ENCODE data around the gene KRT7.

The KRT7 gene

DNA sequence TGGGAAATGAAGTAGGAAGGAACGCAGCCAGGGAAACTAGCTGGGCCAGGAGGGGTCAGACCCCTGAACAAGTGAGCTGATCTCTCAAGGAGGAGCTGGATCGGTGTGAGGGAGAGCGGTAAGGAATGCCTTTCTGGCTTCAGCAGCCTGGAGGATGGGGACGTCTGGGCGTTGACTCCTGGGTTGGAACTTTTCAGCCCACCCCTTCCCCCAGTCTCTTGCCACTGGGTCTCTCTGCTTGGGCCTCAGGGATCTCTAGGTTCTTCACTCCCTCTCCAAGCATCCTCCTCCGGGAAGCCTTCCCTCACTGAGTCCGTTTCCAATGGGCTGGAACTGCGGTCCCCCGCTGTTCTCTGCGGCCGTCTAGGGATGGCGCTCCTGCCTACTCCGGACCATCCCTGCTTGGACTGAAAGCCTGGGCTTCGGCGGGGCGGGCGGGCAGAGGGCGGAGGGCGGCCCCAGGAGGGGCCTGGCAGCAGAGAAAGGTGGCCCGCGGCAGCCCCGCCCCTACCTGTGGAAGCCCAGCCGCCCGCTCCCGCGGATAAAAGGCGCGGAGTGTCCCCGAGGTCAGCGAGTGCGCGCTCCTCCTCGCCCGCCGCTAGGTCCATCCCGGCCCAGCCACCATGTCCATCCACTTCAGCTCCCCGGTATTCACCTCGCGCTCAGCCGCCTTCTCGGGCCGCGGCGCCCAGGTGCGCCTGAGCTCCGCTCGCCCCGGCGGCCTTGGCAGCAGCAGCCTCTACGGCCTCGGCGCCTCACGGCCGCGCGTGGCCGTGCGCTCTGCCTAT lies at the start of gene KRT7:
KRT7 (plus strand) TSS at position 570 of the 788 bp plus-strand sequence; CDS start at position 624, 54 bp downstream.
- Histone ChIP-seq H3K9me3 (ENCODE audit: control insufficient read depth, insufficient read depth, low read length) (no peaks in the 10 kb centered on the region), H3K27me3 (ENCODE audit: control insufficient read depth, insufficient read depth, low read length) (peaks cover 38% of the 10 kb centered on the region), H3K4me1 (ENCODE audit: control insufficient read depth, insufficient read depth, low read length) (peaks cover 18% of the 10 kb centered on the region), H3K4me3 (ENCODE audit: low read depth, low read length) (peak within 1 kb of the TSS; percentile 50), H3K36me3 (ENCODE audit: control insufficient read depth, insufficient read depth, low read length) (no peaks in the 10 kb centered on the region), H3K9ac (ENCODE audit: low read depth, low read length) (no peak within 1 kb of the TSS)

GRCh38 chr12:52183544-52183910 lies 49.5 kb upstream of the KRT7 start:
- H3K36me3 ChIP-seq (ENCODE audit: control insufficient read depth, insufficient read depth, low read length) = no peaks in the 10 kb centered on the region
- H3K9me3 ChIP-seq (ENCODE audit: control insufficient read depth, insufficient read depth, low read length) = no peaks in the 10 kb centered on the region
- H3K4me3 ChIP-seq (ENCODE audit: low read depth, low read length) = no peak overlapping the region
- peaks cover 6% of the 10 kb centered on the region for H3K4me1 ChIP-seq (ENCODE audit: control insufficient read depth, insufficient read depth, low read length)
- peak overlapping the region; percentile 37 for H3K9ac ChIP-seq (ENCODE audit: low read depth, low read length)
- no peaks in the 10 kb centered on the region for H3K27me3 ChIP-seq (ENCODE audit: control insufficient read depth, insufficient read depth, low read length)

- H3K9ac ChIP-seq (ENCODE audit: low read depth, low read length) = no peak overlapping the region
- H3K36me3 ChIP-seq (ENCODE audit: control insufficient read depth, insufficient read depth, low read length) = no peaks in the 10 kb centered on the region
- H3K4me1 ChIP-seq (ENCODE audit: control insufficient read depth, insufficient read depth, low read length) = peaks cover 6% of the 10 kb centered on the region
- H3K27me3 ChIP-seq (ENCODE audit: control insufficient read depth, insufficient read depth, low read length) = no peaks in the 10 kb centered on the region
- no peak overlapping the region for H3K4me3 ChIP-seq (ENCODE audit: low read depth, low read length)
- no peaks in the 10 kb centered on the region for H3K9me3 ChIP-seq (ENCODE audit: control insufficient read depth, insufficient read depth, low read length)
Measured at GRCh38 chr12:52183971-52184370, 49.1 kb upstream of the KRT7 start.

DNA sequence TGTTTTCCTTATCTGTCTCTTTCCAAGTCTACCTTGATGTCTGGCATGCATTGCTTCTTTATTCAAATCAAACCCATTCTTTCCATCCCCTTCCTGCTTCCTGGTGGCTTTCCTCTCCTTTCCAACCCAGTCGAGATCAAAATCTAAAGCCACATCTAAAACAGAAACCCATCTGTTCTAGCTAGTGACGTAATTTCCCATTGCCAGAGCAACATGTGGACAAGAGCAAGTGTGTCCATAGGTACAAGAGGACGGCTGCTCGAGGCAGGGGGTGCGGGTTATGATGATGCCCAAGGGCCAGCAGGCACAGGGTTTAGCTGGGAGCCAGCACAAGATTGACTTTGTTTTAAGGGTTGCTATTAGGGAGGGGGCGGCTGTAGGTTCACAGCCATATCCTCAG lies 48.2 kb upstream of the KRT7 start:
- H3K9me3 ChIP-seq (ENCODE audit: control insufficient read depth, insufficient read depth, low read length) = no peaks in the 10 kb centered on the region
- H3K36me3 ChIP-seq (ENCODE audit: control insufficient read depth, insufficient read depth, low read length) = no peaks in the 10 kb centered on the region
- no peak overlapping the region for H3K9ac ChIP-seq (ENCODE audit: low read depth, low read length)
- no peaks in the 10 kb centered on the region for H3K27me3 ChIP-seq (ENCODE audit: control insufficient read depth, insufficient read depth, low read length)
- H3K4me3 ChIP-seq (ENCODE audit: low read depth, low read length) = no peak overlapping the region
- peaks cover 6% of the 10 kb centered on the region for H3K4me1 ChIP-seq (ENCODE audit: control insufficient read depth, insufficient read depth, low read length)

DNA sequence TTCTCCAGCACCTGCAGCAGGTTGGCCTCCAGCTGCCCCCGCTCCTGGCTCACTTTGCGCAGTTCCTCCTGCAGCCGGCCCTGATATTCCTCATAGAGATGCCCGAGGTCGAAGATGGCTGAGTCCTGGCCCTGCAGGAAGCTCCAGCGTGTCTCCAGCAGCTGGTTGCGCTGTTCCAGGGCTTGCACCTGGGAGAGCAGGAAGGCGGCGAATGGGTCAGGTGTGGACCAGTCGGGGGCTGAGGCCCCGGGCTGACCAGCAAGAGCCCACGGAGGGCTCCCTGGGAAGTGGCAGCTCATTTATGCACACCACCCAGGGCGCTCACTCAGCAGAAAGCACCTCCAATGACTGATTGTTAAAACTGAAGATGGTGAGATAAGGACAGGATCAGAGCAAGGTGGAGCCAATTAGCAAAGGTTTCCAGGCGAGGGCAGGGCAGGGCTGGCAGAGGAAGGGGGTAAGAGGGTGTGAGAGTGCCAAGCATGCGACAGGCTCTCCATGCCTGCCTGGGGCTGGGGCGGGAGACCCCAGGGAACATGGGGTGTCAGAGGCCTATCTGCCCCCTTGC lies 47.6 kb upstream of the KRT7 start:
- Histone ChIP-seq H3K27me3 (ENCODE audit: control insufficient read depth, insufficient read depth, low read length) (no peaks in the 10 kb centered on the region), H3K4me1 (ENCODE audit: control insufficient read depth, insufficient read depth, low read length) (peaks cover 6% of the 10 kb centered on the region), H3K4me3 (ENCODE audit: low read depth, low read length) (no peak overlapping the region), H3K9ac (ENCODE audit: low read depth, low read length) (peak overlapping the region; percentile 54), H3K9me3 (ENCODE audit: control insufficient read depth, insufficient read depth, low read length) (no peaks in the 10 kb centered on the region), H3K36me3 (ENCODE audit: control insufficient read depth, insufficient read depth, low read length) (no peaks in the 10 kb centered on the region)

GRCh38 chr12:52186118-52186840 lies 46.8 kb upstream of the KRT7 start:
- no peaks in the 10 kb centered on the region for H3K9me3 ChIP-seq (ENCODE audit: control insufficient read depth, insufficient read depth, low read length)
- H3K36me3 ChIP-seq (ENCODE audit: control insufficient read depth, insufficient read depth, low read length) = no peaks in the 10 kb centered on the region
- no peak overlapping the region for H3K4me3 ChIP-seq (ENCODE audit: low read depth, low read length)
- no peaks in the 10 kb centered on the region for H3K27me3 ChIP-seq (ENCODE audit: control insufficient read depth, insufficient read depth, low read length)
- H3K9ac ChIP-seq (ENCODE audit: low read depth, low read length) = no peak overlapping the region
- peaks cover 6% of the 10 kb centered on the region for H3K4me1 ChIP-seq (ENCODE audit: control insufficient read depth, insufficient read depth, low read length)

GRCh38 chr12:52187206-52187605 lies 45.8 kb upstream of the KRT7 start:
- H3K4me3 ChIP-seq (ENCODE audit: low read depth, low read length) = no peak overlapping the region
- no peaks in the 10 kb centered on the region for H3K27me3 ChIP-seq (ENCODE audit: control insufficient read depth, insufficient read depth, low read length)
- H3K36me3 ChIP-seq (ENCODE audit: control insufficient read depth, insufficient read depth, low read length) = no peaks in the 10 kb centered on the region
- H3K9me3 ChIP-seq (ENCODE audit: control insufficient read depth, insufficient read depth, low read length) = no peaks in the 10 kb centered on the region
- H3K4me1 ChIP-seq (ENCODE audit: control insufficient read depth, insufficient read depth, low read length) = peaks cover 2% of the 10 kb centered on the region
- H3K9ac ChIP-seq (ENCODE audit: low read depth, low read length) = peak overlapping the region; percentile 37

- Histone ChIP-seq H3K4me1 (ENCODE audit: control insufficient read depth, insufficient read depth, low read length) (peaks cover 2% of the 10 kb centered on the region), H3K27me3 (ENCODE audit: control insufficient read depth, insufficient read depth, low read length) (no peaks in the 10 kb centered on the region), H3K36me3 (ENCODE audit: control insufficient read depth, insufficient read depth, low read length) (no peaks in the 10 kb centered on the region), H3K9me3 (ENCODE audit: control insufficient read depth, insufficient read depth, low read length) (no peaks in the 10 kb centered on the region), H3K4me3 (ENCODE audit: low read depth, low read length) (no peak overlapping the region), H3K9ac (ENCODE audit: low read depth, low read length) (peak overlapping the region; percentile 37)
Measured at GRCh38 chr12:52187640-52188039, 45.4 kb upstream of the KRT7 start.

DNA sequence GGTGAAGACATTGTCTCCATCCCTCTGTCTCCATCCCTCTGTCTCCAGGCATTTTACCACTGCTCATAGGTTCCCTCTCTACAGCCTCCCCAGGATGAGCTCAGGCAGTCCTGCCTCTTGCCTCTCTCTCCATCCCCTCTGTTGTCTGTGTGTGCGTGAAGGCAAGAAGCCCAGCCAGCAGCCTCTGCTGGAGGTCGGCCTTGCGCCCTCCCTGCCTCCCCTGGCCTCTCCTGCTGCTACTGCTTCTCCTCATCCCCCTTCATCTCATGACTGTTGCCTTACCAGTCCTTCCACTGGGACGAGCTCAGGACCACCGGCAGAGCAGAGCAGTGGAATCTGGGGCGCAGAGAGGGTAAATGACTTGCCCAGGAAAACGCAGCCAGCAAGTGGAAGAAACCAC lies 44.4 kb upstream of the KRT7 start:
- H3K9ac ChIP-seq (ENCODE audit: low read depth, low read length) = no peak overlapping the region
- no peaks in the 10 kb centered on the region for H3K9me3 ChIP-seq (ENCODE audit: control insufficient read depth, insufficient read depth, low read length)
- no peaks in the 10 kb centered on the region for H3K4me1 ChIP-seq (ENCODE audit: control insufficient read depth, insufficient read depth, low read length)
- H3K4me3 ChIP-seq (ENCODE audit: low read depth, low read length) = no peak overlapping the region
- H3K27me3 ChIP-seq (ENCODE audit: control insufficient read depth, insufficient read depth, low read length) = no peaks in the 10 kb centered on the region
- H3K36me3 ChIP-seq (ENCODE audit: control insufficient read depth, insufficient read depth, low read length) = no peaks in the 10 kb centered on the region

- Histone ChIP-seq H3K9me3 (ENCODE audit: control insufficient read depth, insufficient read depth, low read length) (no peaks in the 10 kb centered on the region), H3K27me3 (ENCODE audit: control insufficient read depth, insufficient read depth, low read length) (no peaks in the 10 kb centered on the region), H3K9ac (ENCODE audit: low read depth, low read length) (no peak overlapping the region), H3K36me3 (ENCODE audit: control insufficient read depth, insufficient read depth, low read length) (no peaks in the 10 kb centered on the region), H3K4me1 (ENCODE audit: control insufficient read depth, insufficient read depth, low read length) (no peaks in the 10 kb centered on the region), H3K4me3 (ENCODE audit: low read depth, low read length) (no peak overlapping the region)
Measured at GRCh38 chr12:52189376-52190174, 43.5 kb upstream of the KRT7 start.

GRCh38 chr12:52190860-52191729 lies 41.9 kb upstream of the KRT7 start:
- H3K9ac ChIP-seq (ENCODE audit: low read depth, low read length) = no peak overlapping the region
- no peaks in the 10 kb centered on the region for H3K27me3 ChIP-seq (ENCODE audit: control insufficient read depth, insufficient read depth, low read length)
- H3K4me3 ChIP-seq (ENCODE audit: low read depth, low read length) = no peak overlapping the region
- no peaks in the 10 kb centered on the region for H3K36me3 ChIP-seq (ENCODE audit: control insufficient read depth, insufficient read depth, low read length)
- H3K9me3 ChIP-seq (ENCODE audit: control insufficient read depth, insufficient read depth, low read length) = no peaks in the 10 kb centered on the region
- H3K4me1 ChIP-seq (ENCODE audit: control insufficient read depth, insufficient read depth, low read length) = no peaks in the 10 kb centered on the region

All from iPS-15b (cell line).